Activated naive CD4-positive, alpha-beta T cell treated with anti-CD3 and anti-CD28 coated beads for 36 hours (primary cell): Measurements from ENCODE around the gene CMTR1. TPM values are rescaled to one million over a fixed set of nuclear protein-coding genes. Genes with fewer than 3 reads are reported as not detected.

ENCODE experiments used
- CTCF ChIA-PET: fragments of 350-600 bp; sonication (Branson Sonifier 250); formaldehyde crosslinking; loops from one replicate; lab custom pipeline; 2021; ENCODE audit warnings: antibody characterized with exemption; lab: Charles Lee
- DNase-seq: peaks from one replicate; pipeline ENCODE4 v3.0.0-alpha.2; 2020
- H3K27ac Mint-ChIP-seq: one replicate; pipeline ENCODE4 v1.8.0; 2021; ENCODE audit warnings: mild to moderate bottlenecking, mixed read lengths
- H3K27me3 Mint-ChIP-seq: one replicate; pipeline ENCODE4 v1.8.0; 2021; ENCODE audit warnings: low read depth, mixed read lengths
- H3K36me3 Mint-ChIP-seq: one replicate; pipeline ENCODE4 v1.8.0; 2021; ENCODE audit warnings: low read depth, mixed read lengths
- H3K4me1 Mint-ChIP-seq: one replicate; pipeline ENCODE4 v1.8.0; 2021; ENCODE audit warnings: low read depth, mixed read lengths
- H3K4me3 Mint-ChIP-seq: one replicate; pipeline ENCODE4 v1.8.0; 2021; ENCODE audit warnings: mild to moderate bottlenecking, moderate library complexity, mixed read lengths
- H3K9me3 Mint-ChIP-seq: one replicate; pipeline ENCODE4 v1.8.0; 2021; ENCODE audit warnings: mixed read lengths
- intact Hi-C: fragments of 100-400 bp; cut with micrococcal nuclease; formaldehyde crosslinking; loops from one replicate; pipeline ENCODE4 v1.15.1; 2023
- total RNA-seq, 2 experiments: library from RNA; stranded (reverse); gene quantifications; one replicate each; pipeline ENCODE4 v1.2.3, GENCODE V29; 2021

Gene CMTR1
- total RNA-seq, 2 experiments from 2014 or later = 70.9 to 71.3 TPM

GRCh38 chr6:37482606-37483251 lies 49.7 kb downstream of the CMTR1 start:
- intact Hi-C loops = no loop called here
- no peak overlapping the region for H3K4me3 Mint-ChIP-seq
- peaks cover 12% of the 10 kb centered on the region for H3K36me3 Mint-ChIP-seq
- no peak overlapping the region for H3K27ac Mint-ChIP-seq
- CTCF ChIA-PET = interaction anchor here (4.4 kb wide), 1 partner anchor 83 kb away, joined by 54 read pairs; no protein-coding TSS in a partner anchor
- H3K27me3 Mint-ChIP-seq = no peaks in the 10 kb centered on the region
- DNase-seq = no peak
- peaks cover under 1% of the 10 kb centered on the region for H3K4me1 Mint-ChIP-seq
- H3K9me3 Mint-ChIP-seq = no peaks in the 10 kb centered on the region

DNA sequence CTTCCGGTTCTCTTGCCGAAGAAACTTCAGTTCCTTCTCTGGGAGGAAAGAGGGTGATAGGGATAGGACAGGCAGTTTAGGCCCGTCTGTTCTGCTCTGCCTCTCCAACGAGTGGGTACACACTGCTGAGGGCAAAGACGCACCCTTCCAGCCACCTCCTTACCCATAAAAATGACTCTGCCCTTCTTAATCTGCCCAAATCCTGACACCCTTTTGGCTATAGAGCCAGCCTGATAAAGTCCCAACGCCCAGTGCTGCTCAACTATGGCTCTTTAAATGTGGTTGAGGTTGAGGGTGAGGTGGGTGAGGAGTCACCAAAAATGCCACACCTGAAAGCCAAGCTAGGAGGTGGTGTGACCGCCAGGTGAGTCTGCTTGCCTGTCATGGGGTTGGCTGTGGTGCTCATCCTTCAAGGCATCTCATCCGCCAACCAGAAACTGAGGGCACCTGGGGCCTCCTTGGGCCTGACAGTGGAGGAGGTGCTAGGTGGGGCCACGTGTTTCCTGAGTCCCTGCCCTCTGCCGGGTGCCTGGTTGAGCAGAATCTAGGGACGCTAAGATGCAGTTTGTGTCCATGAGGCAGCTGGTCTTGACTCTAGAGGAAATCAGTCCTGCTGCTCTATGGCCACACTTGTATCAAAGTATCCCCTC lies 50.4 kb downstream of the CMTR1 start:
- H3K27ac Mint-ChIP-seq = no peak overlapping the region
- intact Hi-C loops = no loop called here
- DNase-seq = no peak
- no peaks in the 10 kb centered on the region for H3K9me3 Mint-ChIP-seq
- no peaks in the 10 kb centered on the region for H3K27me3 Mint-ChIP-seq
- H3K4me3 Mint-ChIP-seq = no peak overlapping the region
- peaks cover 17% of the 10 kb centered on the region for H3K36me3 Mint-ChIP-seq
- CTCF ChIA-PET = interaction anchor here (4.4 kb wide), 1 partner anchor 82 kb away, joined by 54 read pairs; no protein-coding TSS in a partner anchor
- H3K4me1 Mint-ChIP-seq = peaks cover 7% of the 10 kb centered on the region

GRCh38 chr6:37483917-37484785 lies 51.1 kb downstream of the CMTR1 start:
- no peak overlapping the region for H3K27ac Mint-ChIP-seq
- no peak overlapping the region for H3K4me3 Mint-ChIP-seq
- no peaks in the 10 kb centered on the region for H3K27me3 Mint-ChIP-seq
- peaks cover 23% of the 10 kb centered on the region for H3K36me3 Mint-ChIP-seq
- CTCF ChIA-PET = interaction anchor here (0.7 to 4.4 kb wide), 11 partner anchors 9 to 208 kb away, joined by 3 to 54 read pairs (median 5); partner anchors contain the start of gene CCDC167
- peak; percentile 79 for DNase-seq
- H3K9me3 Mint-ChIP-seq = no peaks in the 10 kb centered on the region
- H3K4me1 Mint-ChIP-seq = peaks cover 14% of the 10 kb centered on the region
- intact Hi-C loops = loop anchor here (1.0 to 2.0 kb wide), 5 partner anchors 82 to 208 kb away; no protein-coding TSS in a partner anchor

DNA sequence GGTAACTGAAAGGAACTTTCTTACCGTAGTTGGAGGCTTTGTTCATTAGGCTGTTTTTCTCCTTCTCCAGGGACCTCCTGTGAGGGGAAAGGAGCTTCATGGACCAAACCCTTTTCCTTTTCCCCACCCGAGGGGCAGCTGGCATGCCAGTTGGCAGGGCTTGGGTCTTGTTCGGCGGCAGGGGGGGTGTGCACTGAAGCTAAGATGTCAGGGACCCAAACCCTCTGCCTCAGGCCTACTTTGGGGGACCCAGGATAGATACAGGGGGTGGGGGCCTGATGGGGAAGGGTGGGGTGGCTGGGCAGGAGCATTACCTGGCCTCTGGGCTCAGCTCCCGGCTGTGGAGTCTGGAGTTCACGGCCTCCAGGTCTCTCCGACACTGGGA lies 51.8 kb downstream of the CMTR1 start:
- no peak overlapping the region for H3K4me3 Mint-ChIP-seq
- peaks cover 23% of the 10 kb centered on the region for H3K36me3 Mint-ChIP-seq
- no peaks in the 10 kb centered on the region for H3K9me3 Mint-ChIP-seq
- intact Hi-C loops = loop anchor here (1.0 to 2.0 kb wide), 5 partner anchors 82 to 208 kb away; no protein-coding TSS in a partner anchor
- H3K27me3 Mint-ChIP-seq = no peaks in the 10 kb centered on the region
- peaks cover 21% of the 10 kb centered on the region for H3K4me1 Mint-ChIP-seq
- no peak overlapping the region for H3K27ac Mint-ChIP-seq
- no peak for DNase-seq
- CTCF ChIA-PET = interaction anchor here (0.5 to 4.4 kb wide), 13 partner anchors 10 to 207 kb away, joined by 3 to 54 read pairs (median 4); partner anchors contain the start of gene CCDC167

- H3K4me3 Mint-ChIP-seq = no peak overlapping the region
- intact Hi-C loops = loop anchor here (2.0 kb wide), 2 partner anchors 104 to 160 kb away; no protein-coding TSS in a partner anchor
- no peaks in the 10 kb centered on the region for H3K9me3 Mint-ChIP-seq
- CTCF ChIA-PET = interaction anchor here (0.5 to 4.4 kb wide), 13 partner anchors 10 to 207 kb away, joined by 3 to 54 read pairs (median 4); partner anchors contain the start of gene CCDC167
- peaks cover 21% of the 10 kb centered on the region for H3K36me3 Mint-ChIP-seq
- peaks cover 26% of the 10 kb centered on the region for H3K4me1 Mint-ChIP-seq
- no peaks in the 10 kb centered on the region for H3K27me3 Mint-ChIP-seq
- DNase-seq = no peak
- H3K27ac Mint-ChIP-seq = no peak overlapping the region
Measured at GRCh38 chr6:37485291-37485702, 52.3 kb downstream of the CMTR1 start.

DNA sequence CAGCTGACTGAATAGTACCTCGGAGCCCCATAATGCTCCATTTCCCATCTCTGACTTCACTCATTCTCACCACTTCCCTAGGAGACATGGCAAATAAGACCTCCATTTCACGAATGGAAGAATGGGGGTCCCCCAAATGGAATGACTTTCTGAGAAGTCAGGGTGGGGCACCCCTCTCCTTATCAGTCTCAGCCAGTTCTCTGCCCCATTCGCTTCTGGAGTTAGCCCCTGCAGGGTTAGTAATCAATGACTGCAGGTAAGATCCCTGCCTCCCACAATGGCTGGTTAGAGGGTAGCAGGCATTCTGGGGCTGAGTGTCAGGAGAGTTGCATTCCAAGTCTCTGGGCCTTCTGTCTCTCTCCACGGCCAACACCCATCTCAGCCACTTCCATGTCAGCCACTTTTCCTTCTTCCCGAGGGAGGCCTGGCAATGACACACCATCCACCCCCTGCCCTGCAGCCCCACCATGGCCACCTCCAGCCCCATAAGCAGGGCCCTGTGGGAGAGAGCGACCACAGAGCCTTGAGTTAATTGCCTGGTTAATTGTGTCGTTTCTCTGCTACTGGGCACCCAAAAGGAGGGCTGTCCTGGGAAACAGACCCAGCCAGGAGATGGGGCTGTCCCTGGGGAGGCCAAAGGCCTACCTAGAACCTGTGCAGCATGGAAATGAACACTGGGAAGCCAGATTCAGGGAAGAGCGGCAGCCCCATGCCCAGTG lies 53.3 kb downstream of the CMTR1 start:
- Mint-ChIP-seq H3K27me3 (no peaks in the 10 kb centered on the region), H3K4me3 (no peak overlapping the region), H3K27ac (peak overlapping the region; percentile 12), H3K9me3 (no peaks in the 10 kb centered on the region), H3K4me1 (peaks cover 36% of the 10 kb centered on the region), H3K36me3 (peaks cover 17% of the 10 kb centered on the region)
- CTCF ChIA-PET = interaction anchor here (1.4 to 3.3 kb wide), 2 partner anchors 9 to 80 kb away, joined by 3 to 28 read pairs; no protein-coding TSS in a partner anchor
- no peak for DNase-seq
- intact Hi-C loops = no loop called here

DNA sequence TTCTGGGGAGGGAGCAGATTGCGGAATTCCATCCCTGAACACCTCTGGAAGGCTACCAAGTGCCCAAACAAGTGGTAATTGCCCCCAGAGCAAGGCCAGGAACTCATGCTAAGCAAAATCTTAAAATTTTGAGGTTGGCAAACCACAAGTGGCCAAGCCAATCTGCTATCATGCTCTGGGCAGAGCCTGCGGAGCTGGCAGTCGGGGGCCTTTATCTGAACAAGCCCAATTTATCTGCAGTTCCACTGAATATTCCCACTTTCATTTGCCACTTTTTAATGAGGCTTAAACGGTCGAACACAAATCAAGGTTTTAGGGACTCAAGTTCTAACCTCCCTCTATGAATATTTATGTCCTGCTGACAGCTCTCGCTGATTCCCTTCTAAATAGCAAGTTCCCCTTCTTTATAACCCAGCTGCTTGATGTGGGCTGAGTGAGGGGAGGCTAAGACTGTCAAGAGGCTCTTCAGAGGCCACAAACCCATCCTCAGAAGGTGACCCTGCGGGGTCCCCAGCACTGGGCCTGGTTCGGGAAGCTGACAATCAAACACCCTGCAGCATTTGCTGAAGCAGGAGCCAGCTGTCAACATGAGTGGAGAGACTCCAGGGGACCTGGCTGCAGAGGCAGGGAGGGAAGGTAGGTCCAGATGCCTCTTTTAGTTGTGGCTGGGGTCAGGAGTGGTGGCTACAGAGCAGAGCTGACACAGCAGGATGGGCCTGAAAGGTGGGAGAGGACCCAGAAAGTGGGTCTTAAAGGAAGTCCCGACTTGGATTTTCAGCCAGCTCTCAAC lies 54.8 kb downstream of the CMTR1 start:
- CTCF ChIA-PET = interaction anchor here (0.6 to 3.3 kb wide), 8 partner anchors 70 to 205 kb away, joined by 3 to 28 read pairs (median 4); no protein-coding TSS in a partner anchor
- DNase-seq = peak; percentile 4
- Mint-ChIP-seq H3K9me3 (no peaks in the 10 kb centered on the region), H3K27ac (no peak overlapping the region), H3K4me3 (no peak overlapping the region), H3K4me1 (peaks cover 51% of the 10 kb centered on the region), H3K36me3 (peaks cover 12% of the 10 kb centered on the region), H3K27me3 (no peaks in the 10 kb centered on the region)
- intact Hi-C loops = loop anchor here (1.0 kb wide), 2 partner anchors 30 to 66 kb away; no protein-coding TSS in a partner anchor

DNA sequence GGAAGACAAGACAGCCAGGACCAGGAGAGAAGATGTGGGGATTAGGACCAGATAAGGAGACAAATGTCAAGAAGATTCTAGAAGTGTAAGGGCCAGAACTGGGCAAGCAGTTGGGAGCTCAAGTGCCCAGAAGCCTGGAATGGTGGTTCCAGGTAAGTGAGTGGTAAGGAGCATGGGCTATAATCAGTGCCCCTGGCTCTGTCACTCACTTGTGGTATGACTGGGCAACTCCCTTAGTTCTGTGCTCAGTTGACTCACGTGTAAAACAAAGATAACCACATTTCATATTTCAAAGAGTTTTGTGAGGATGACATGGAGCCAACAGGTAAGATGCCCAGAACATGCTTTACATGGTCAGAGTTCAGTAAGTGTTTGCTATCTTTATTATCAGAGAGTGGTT lies 55.5 kb downstream of the CMTR1 start:
- Mint-ChIP-seq H3K4me1 (peaks cover 58% of the 10 kb centered on the region), H3K27me3 (no peaks in the 10 kb centered on the region), H3K36me3 (peaks cover 12% of the 10 kb centered on the region), H3K9me3 (no peaks in the 10 kb centered on the region), H3K27ac (peak overlapping the region; percentile 32), H3K4me3 (no peak overlapping the region)
- CTCF ChIA-PET = interaction anchor here (0.6 to 3.3 kb wide), 6 partner anchors 69 to 163 kb away, joined by 3 to 28 read pairs (median 4); no protein-coding TSS in a partner anchor
- peak; percentile 74 for DNase-seq
- intact Hi-C loops = loop anchor here (1.0 kb wide), 2 partner anchors 29 to 65 kb away; no protein-coding TSS in a partner anchor

DNA sequence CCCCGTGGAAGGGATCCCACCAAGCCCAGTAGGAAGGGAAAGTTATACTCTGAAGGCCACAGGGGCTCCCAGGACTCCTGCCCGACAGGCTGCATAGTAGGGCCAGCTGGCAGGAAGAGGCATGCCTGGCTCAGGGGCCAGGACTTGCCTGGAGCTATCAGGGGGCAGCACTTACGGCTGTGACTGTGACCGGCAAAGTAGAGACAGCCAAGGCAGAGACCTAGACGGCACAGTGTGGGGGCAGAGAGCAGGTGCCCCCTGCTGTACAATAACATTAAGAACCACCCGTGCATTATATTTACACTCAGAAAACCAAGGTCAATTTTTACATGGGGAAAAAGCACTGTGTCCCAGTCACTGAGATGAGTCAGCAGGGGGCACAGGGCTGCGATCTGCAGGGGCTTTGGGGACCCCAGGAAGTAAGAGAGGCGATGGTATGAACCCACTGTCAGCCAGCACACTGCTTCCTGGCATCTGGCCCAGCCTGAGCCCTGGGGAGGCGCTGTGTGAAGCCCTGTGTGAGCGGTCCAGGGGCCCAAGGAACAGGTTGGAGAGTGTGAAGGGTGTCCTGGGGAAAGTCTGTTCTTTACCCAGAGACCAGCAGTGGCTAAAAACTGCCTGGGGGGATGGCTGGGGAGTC lies 56.8 kb downstream of the CMTR1 start:
- peak; percentile 40 for DNase-seq
- Mint-ChIP-seq H3K4me1 (peaks cover 68% of the 10 kb centered on the region), H3K9me3 (no peaks in the 10 kb centered on the region), H3K4me3 (no peak overlapping the region), H3K36me3 (peaks cover 12% of the 10 kb centered on the region), H3K27ac (no peak overlapping the region), H3K27me3 (no peaks in the 10 kb centered on the region)
- intact Hi-C loops = no loop called here
- CTCF ChIA-PET = interaction anchor here (0.5 to 3.3 kb wide), 3 partner anchors 64 to 88 kb away, joined by 3 to 28 read pairs (median 3); no protein-coding TSS in a partner anchor

GRCh38 chr6:37490536-37491170 lies 57.6 kb downstream of the CMTR1 start:
- intact Hi-C loops = no loop called here
- peaks cover 14% of the 10 kb centered on the region for H3K36me3 Mint-ChIP-seq
- CTCF ChIA-PET = interaction anchor here (0.6 to 2.5 kb wide), 5 partner anchors 11 to 75 kb away, joined by 3 to 15 read pairs (median 7); no protein-coding TSS in a partner anchor
- no peak overlapping the region for H3K27ac Mint-ChIP-seq
- H3K27me3 Mint-ChIP-seq = no peaks in the 10 kb centered on the region
- peaks cover 76% of the 10 kb centered on the region for H3K4me1 Mint-ChIP-seq
- H3K9me3 Mint-ChIP-seq = no peaks in the 10 kb centered on the region
- no peak overlapping the region for H3K4me3 Mint-ChIP-seq
- no peak for DNase-seq
